Measurements from ENCODE around the gene HTRA1. TPM values are rescaled to one million over a fixed set of nuclear protein-coding genes. Genes with fewer than 3 reads are reported as not detected.

Gene HTRA1
- total and polyA plus RNA-seq, 12 donors: 8.5 to 167 (median 78.0) TPM

- H3K4me3 ChIP-seq: no peak overlapping the region
- no peaks in the 10 kb centered on the region for H3K36me3 ChIP-seq (replicated peaks in 1 of 2)
- H3K27ac ChIP-seq: no peak overlapping the region
- no peaks in the 10 kb centered on the region for H3K27me3 ChIP-seq
- WGBS, 4 donors: 27 to 36% (median 33%) methylated on average over 3 of the region's 3 CpGs
- TF ChIP-seq CTCF (IDR thresholded peaks at IDR 0.05): peak; percentile 64 to 87 (median 78)
- no peak for TF ChIP-seq POLR2A (IDR thresholded peaks at IDR 0.05)
- no peaks in the 10 kb centered on the region for H3K4me1 ChIP-seq (replicated peaks in 1 of 2)
- no peak for DNase-seq
- H3K9me3 ChIP-seq (replicated peaks in 1 of 3): no peaks in the 10 kb centered on the region
- intact Hi-C loops (cut with DNase I): loop anchor here (5.0 to 10.0 kb wide), 3 partner anchors 91 to 138 kb away; no protein-coding TSS in a partner anchor
Observed at GRCh38 chr10:122435212-122435827, 26.0 kb upstream of the HTRA1 start.

- peak in 2 of 7 donors; percentile 33 to 46 for DNase-seq
- no peaks in the 10 kb centered on the region for H3K4me1 ChIP-seq (replicated peaks in 1 of 2)
- 64 to 70% (median 67%) methylated on average over 7 of the region's 7 CpGs for WGBS, 4 donors
- no peak overlapping the region for H3K27ac ChIP-seq
- H3K4me3 ChIP-seq: no peak overlapping the region
- H3K9me3 ChIP-seq (replicated peaks in 1 of 3): no peaks in the 10 kb centered on the region
- TF ChIP-seq POLR2A (IDR thresholded peaks at IDR 0.05) (no peak), CTCF (IDR thresholded peaks at IDR 0.05) (no peak)
- no peaks in the 10 kb centered on the region for H3K27me3 ChIP-seq
- H3K36me3 ChIP-seq (replicated peaks in 1 of 2): no peaks in the 10 kb centered on the region
- intact Hi-C loops (cut with DNase I): no loop called here
Observed at GRCh38 chr10:122441961-122442360, 19.4 kb upstream of the HTRA1 start.

GRCh38 chr10:122445469-122445868, 15.9 kb upstream of the HTRA1 start:
- no peak overlapping the region for H3K4me3 ChIP-seq
- WGBS, 4 donors: 78 to 88% (median 86%) methylated on average over 1 of the region's 1 CpG
- no peaks in the 10 kb centered on the region for H3K4me1 ChIP-seq (replicated peaks in 1 of 2)
- intact Hi-C loops (cut with DNase I): no loop called here
- TF ChIP-seq POLR2A (IDR thresholded peaks at IDR 0.05) (no peak), CTCF (IDR thresholded peaks at IDR 0.05) (no peak)
- H3K36me3 ChIP-seq (replicated peaks in 1 of 2): no peaks in the 10 kb centered on the region
- no peak for DNase-seq
- H3K27ac ChIP-seq: no peak overlapping the region
- H3K9me3 ChIP-seq (replicated peaks in 1 of 3): no peaks in the 10 kb centered on the region
- no peaks in the 10 kb centered on the region for H3K27me3 ChIP-seq

GRCh38 chr10:122445904-122446303, 15.4 kb upstream of the HTRA1 start:
- intact Hi-C loops (cut with DNase I): no loop called here

More at GRCh38 chr10:122445904-122446303, 15.4 kb upstream of the HTRA1 start:
- Histone ChIP-seq H3K4me1 (replicated peaks in 1 of 2) (no peaks in the 10 kb centered on the region), H3K27me3 (no peaks in the 10 kb centered on the region), H3K36me3 (replicated peaks in 1 of 2) (no peaks in the 10 kb centered on the region), H3K4me3 (no peak overlapping the region), H3K27ac (no peak overlapping the region), H3K9me3 (replicated peaks in 1 of 3) (no peaks in the 10 kb centered on the region)
- TF ChIP-seq CTCF (IDR thresholded peaks at IDR 0.05) (no peak), POLR2A (IDR thresholded peaks at IDR 0.05) (no peak)
- DNase-seq: no peak
